Fibroblast of the aortic adventitia (primary cell): ENCODE data around the gene DCPS. TPM values are rescaled to one million over a fixed set of nuclear protein-coding genes. Genes with fewer than 3 reads are reported as not detected.

Experiments
- DNase-seq: peaks from one replicate; pipeline ENCODE4 v3.0.0-alpha.2; 2010; ENCODE audit warnings: low read depth
- H3K4me3 ChIP-seq: 2 replicates; pipeline ENCODE4 v1.5.1; 2011; ENCODE audit warnings: low read depth, mild to moderate bottlenecking, control low read depth, low read length, moderate library complexity
- total RNA-seq: library from RNA; depleted of rRNA; stranded (reverse); fragments of >200 nt; gene quantifications from 2 replicates; pipeline ENCODE4 v1.2.3, GENCODE V29; 2012; ENCODE audit warnings: low replicate concordance
- TF ChIP-seq, protein P1 (sequence below): IDR thresholded peaks from 2 replicates; pipeline ENCODE4 v1.5.1; 2011; ENCODE audit warnings: mild to moderate bottlenecking, low read length, control low read depth, inconsistent platforms; ENCODE audit not compliant: insufficient read depth

DCPS gene
- total RNA-seq, 1 donor = 11.4 TPM

- TF ChIP-seq, protein P1, sequence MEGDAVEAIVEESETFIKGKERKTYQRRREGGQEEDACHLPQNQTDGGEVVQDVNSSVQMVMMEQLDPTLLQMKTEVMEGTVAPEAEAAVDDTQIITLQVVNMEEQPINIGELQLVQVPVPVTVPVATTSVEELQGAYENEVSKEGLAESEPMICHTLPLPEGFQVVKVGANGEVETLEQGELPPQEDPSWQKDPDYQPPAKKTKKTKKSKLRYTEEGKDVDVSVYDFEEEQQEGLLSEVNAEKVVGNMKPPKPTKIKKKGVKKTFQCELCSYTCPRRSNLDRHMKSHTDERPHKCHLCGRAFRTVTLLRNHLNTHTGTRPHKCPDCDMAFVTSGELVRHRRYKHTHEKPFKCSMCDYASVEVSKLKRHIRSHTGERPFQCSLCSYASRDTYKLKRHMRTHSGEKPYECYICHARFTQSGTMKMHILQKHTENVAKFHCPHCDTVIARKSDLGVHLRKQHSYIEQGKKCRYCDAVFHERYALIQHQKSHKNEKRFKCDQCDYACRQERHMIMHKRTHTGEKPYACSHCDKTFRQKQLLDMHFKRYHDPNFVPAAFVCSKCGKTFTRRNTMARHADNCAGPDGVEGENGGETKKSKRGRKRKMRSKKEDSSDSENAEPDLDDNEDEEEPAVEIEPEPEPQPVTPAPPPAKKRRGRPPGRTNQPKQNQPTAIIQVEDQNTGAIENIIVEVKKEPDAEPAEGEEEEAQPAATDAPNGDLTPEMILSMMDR = no peak
- no peak overlapping the region for H3K4me3 ChIP-seq
Measured at GRCh38 chr11:126284829-126285228, 19.0 kb upstream of the DCPS start.

DNA sequence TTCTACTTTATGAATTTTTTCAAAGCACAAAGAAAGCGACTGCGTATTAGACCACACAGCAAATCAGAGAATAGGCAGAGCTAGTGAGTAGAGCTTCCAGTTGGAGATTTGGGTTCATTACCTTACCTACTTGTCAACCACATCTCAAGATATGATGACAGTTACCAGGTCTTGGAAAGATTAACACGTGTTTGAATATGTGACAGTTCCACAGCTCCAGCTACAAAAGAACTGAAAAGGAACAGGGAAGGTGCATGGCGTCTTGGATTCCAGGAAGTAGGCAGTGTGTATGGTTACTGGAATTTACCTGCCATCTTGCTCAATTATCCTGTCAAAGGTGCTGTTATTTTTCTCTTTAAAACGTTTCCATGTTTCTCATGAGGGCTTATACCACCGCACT is 15.6 kb upstream of the DCPS start:
- H3K4me3 ChIP-seq = no peak overlapping the region
- no peak for DNase-seq
- TF ChIP-seq, protein P1 = no peak

More at GRCh38 chr11:126284829-126285228, 19.0 kb upstream of the DCPS start:
- DNase-seq = peak; percentile 94

- TF ChIP-seq, protein P1 = no peak
- no peak overlapping the region for H3K4me3 ChIP-seq
- no peak for DNase-seq
Measured at GRCh38 chr11:126290887-126291286, 13.0 kb upstream of the DCPS start.

- TF ChIP-seq, protein P1 = no peak
- DNase-seq = no peak
- H3K4me3 ChIP-seq = no peak overlapping the region
Measured at GRCh38 chr11:126293726-126294125, 10.1 kb upstream of the DCPS start.

- no peak for DNase-seq
- no peak overlapping the region for H3K4me3 ChIP-seq
- TF ChIP-seq, protein P1 = no peak
Measured at GRCh38 chr11:126297004-126297403, 6.9 kb upstream of the DCPS start.

GRCh38 chr11:126304457-126305075 is 706 bp downstream of the DCPS start:
- H3K4me3 ChIP-seq = peak overlapping the region; percentile 83
- TF ChIP-seq, protein P1 = no peak
- DNase-seq = peak; percentile 10

DNA sequence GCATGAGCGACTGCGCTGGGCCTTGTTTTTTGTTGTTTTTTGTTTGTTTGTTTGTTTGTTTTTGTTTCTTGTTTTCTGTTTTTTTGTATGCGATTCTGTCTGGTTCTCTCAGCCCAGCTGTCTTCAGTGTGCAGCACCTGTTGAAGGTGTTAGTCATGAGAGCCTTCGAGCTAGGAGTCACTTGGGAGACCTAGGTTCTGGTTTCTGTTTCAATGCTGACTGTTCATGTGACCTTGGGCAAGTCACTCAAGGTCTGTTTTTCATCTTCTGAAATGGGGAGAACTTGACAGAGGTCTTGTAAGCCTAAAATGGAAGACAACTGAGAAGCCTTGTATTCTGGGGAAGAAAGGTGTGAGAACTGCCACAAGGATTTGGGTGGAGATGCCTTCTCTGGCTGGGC is 1.8 kb downstream of the DCPS start:
- no peak overlapping the region for H3K4me3 ChIP-seq
- TF ChIP-seq, protein P1 = no peak
- no peak for DNase-seq
